Measurements from ENCODE around the gene PRR22.

The PRR22 gene

GRCh38 chr19:5808120-5808816 lies 23.7 kb upstream of the PRR22 start:
- H3K4me1 ChIP-seq, result peaks cover 2% of the 10 kb centered on the region
- no peaks in the 10 kb centered on the region for H3K79me2 ChIP-seq
- no peak overlapping the region for H3K27ac ChIP-seq
- H3K9ac ChIP-seq, result no peak overlapping the region
- no peaks in the 10 kb centered on the region for H3K9me3 ChIP-seq (ENCODE audit: control insufficient read depth, low read length)
- no peaks in the 10 kb centered on the region for H3K36me3 ChIP-seq (ENCODE audit: control insufficient read depth, insufficient read depth, low read length)
- H3K4me2 ChIP-seq (ENCODE audit: low read length), result no peak overlapping the region
- no peak for TF ChIP-seq CTCF (IDR thresholded peaks at IDR 0.05)
- H3K4me3 ChIP-seq (ENCODE audit: low read depth, low read length), result no peak overlapping the region
- no peak overlapping the region for H2AFZ ChIP-seq
- H3K27me3 ChIP-seq (ENCODE audit: control insufficient read depth, insufficient read depth, low read length), result no peaks in the 10 kb centered on the region

- H3K36me3 ChIP-seq (ENCODE audit: control insufficient read depth, insufficient read depth, low read length), result no peaks in the 10 kb centered on the region
- no peaks in the 10 kb centered on the region for H3K9me3 ChIP-seq (ENCODE audit: control insufficient read depth, low read length)
- TF ChIP-seq CTCF (IDR thresholded peaks at IDR 0.05), result no peak
- H3K9ac ChIP-seq, result no peak overlapping the region
- H2AFZ ChIP-seq, result no peak overlapping the region
- no peak overlapping the region for H3K4me3 ChIP-seq (ENCODE audit: low read depth, low read length)
- H3K79me2 ChIP-seq, result no peaks in the 10 kb centered on the region
- H3K4me1 ChIP-seq, result peaks cover 2% of the 10 kb centered on the region
- H3K27me3 ChIP-seq (ENCODE audit: control insufficient read depth, insufficient read depth, low read length), result no peaks in the 10 kb centered on the region
- no peak overlapping the region for H3K27ac ChIP-seq
- H3K4me2 ChIP-seq (ENCODE audit: low read length), result no peak overlapping the region
Observed at GRCh38 chr19:5806905-5807304, 22.4 kb upstream of the PRR22 start.

GRCh38 chr19:5806133-5806489 lies 21.6 kb upstream of the PRR22 start:
- no peaks in the 10 kb centered on the region for H3K36me3 ChIP-seq (ENCODE audit: control insufficient read depth, insufficient read depth, low read length)
- H3K9me3 ChIP-seq (ENCODE audit: control insufficient read depth, low read length), result no peaks in the 10 kb centered on the region
- no peak for TF ChIP-seq CTCF (IDR thresholded peaks at IDR 0.05)
- H3K9ac ChIP-seq, result no peak overlapping the region
- H3K4me3 ChIP-seq (ENCODE audit: low read depth, low read length), result peak overlapping the region; percentile 43
- H2AFZ ChIP-seq, result peak overlapping the region; percentile 79
- H3K27ac ChIP-seq, result no peak overlapping the region
- peak overlapping the region; percentile 60 for H3K4me2 ChIP-seq (ENCODE audit: low read length)
- H3K79me2 ChIP-seq, result no peaks in the 10 kb centered on the region
- H3K27me3 ChIP-seq (ENCODE audit: control insufficient read depth, insufficient read depth, low read length), result no peaks in the 10 kb centered on the region
- H3K4me1 ChIP-seq, result peaks cover 2% of the 10 kb centered on the region

- Histone ChIP-seq H3K27ac (no peak overlapping the region), H2AFZ (peak overlapping the region; percentile 79), H3K27me3 (ENCODE audit: control insufficient read depth, insufficient read depth, low read length) (no peaks in the 10 kb centered on the region), H3K4me3 (ENCODE audit: low read depth, low read length) (peak overlapping the region; percentile 43), H3K4me2 (ENCODE audit: low read length) (peak overlapping the region; percentile 60), H3K79me2 (no peaks in the 10 kb centered on the region), H3K9ac (no peak overlapping the region), H3K9me3 (ENCODE audit: control insufficient read depth, low read length) (no peaks in the 10 kb centered on the region), H3K36me3 (ENCODE audit: control insufficient read depth, insufficient read depth, low read length) (no peaks in the 10 kb centered on the region), H3K4me1 (peaks cover 2% of the 10 kb centered on the region)
- TF ChIP-seq CTCF (IDR thresholded peaks at IDR 0.05), result peak; percentile 75
Observed at GRCh38 chr19:5805462-5806132, 21.1 kb upstream of the PRR22 start.

All from parathyroid adenoma (tissue), 2 donors.